Stimulated activated CD4-positive, alpha-beta T cell treated with anti-CD3 and anti-CD28 coated beads, Interleukin-1b, Interleukin-23, amount 100 ng/mL, for 1 hour (primary cell): ENCODE data around the gene FBXO11.
A peak's percentile ranks its signal among the peaks of the same experiment; 100 is the strongest.

ENCODE experiments used
- DNase-seq, 2 donors: peaks; one replicate each; pipeline ENCODE4 v3.0.0-alpha.2; 2020; ENCODE audit warnings: low read depth in 2 of 2

The FBXO11 gene

GRCh38 chr2:47783486-47784351, 122.6 kb downstream of the FBXO11 start:
- peak; percentile 27 to 35 for DNase-seq

GRCh38 chr2:47782671-47783485, 123.4 kb downstream of the FBXO11 start, which contains the start of gene MSH6:
Gene MSH6 (plus strand): TSS chr2:47783145. CDS start chr2:47783234, 89 bp downstream.
- peak; percentile 70 to 75 for DNase-seq

- no peak for DNase-seq
Measured at GRCh38 chr2:47782381-47782670, 124.0 kb downstream of the FBXO11 start.

DNA sequence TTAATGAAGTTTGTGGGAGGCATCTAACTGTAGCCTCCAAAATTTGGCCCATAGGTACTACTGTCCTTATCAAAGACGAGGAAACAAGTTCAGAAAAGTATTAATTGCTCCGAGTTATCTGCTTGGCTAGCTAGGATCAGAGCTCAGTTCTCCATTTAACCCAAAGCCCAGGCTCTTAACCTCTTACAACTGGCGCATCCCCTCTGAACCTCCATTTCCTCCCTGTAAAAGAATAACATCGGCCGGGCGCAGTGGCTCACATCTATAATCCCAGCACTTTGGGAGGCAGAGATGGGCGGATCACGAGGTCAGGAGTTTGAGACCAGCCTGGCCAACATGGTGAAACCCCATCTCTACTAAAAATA, 126.9 kb downstream of the FBXO11 start:
- DNase-seq, result no peak

DNA sequence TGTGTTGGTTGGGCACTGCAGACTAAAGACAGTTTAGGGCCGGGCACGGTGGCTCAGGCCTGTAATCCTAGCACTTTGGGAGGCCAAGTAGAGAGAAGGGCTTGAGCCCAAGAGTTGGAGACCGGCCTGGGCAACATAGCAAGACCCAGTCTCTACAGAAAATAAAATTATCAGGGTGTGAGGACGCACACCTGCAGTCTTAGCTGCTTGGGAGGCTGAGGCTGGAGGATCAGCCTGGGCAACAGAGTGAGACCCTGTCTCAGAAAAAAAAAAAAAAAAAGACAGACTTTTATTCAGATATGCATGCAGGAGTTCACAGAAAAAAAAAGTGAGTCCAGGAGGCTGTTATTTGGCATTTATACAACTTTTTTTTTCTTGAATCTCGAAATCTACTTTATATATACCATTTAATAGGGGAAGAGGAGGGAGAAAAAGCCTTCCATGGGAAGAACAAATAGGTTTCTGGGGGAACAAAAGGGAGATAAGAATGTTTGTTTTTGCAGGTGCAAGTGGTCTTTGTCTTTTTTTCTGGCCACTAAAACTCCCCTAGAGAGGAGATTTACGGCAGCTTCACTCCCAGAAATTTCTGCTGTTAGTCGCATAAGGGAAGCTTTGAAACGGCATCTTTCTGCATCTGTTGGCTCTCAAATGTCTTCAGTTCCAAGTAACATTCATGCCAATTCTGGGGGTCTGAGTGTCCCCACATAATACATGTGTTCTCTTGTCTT, 127.4 kb downstream of the FBXO11 start:
- no peak for DNase-seq

DNA sequence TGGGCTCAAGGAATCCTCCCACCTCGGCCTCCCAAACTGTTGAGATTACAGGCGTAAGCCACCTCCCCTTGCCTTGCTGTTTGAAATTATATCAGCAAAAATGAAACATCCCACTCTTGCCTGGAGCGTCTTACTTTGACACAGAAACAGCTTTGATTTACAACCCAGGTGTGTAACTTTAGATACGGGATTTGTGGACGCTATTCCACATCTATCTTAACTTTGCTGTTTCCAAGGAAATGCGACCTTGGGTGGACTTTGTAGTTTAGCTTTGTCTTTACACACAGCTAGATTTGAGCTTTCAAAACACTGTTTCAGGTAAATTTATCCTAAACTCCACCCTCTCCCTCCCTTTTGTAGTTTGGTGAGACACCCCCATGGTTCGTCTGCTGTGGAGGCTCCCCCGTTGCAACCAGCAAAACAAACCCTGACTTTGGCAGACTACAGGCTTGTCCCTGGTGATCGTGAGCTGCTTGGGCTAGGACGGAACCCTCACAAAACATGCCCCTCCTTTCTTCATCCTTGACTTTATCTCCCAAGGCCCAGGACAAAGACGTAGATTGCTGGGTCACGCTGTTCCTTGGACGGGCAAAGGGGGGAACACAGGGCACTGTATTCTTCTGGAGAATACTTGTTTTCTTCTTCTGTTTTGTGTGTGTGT, 128.9 kb downstream of the FBXO11 start:
- DNase-seq, result no peak

DNA sequence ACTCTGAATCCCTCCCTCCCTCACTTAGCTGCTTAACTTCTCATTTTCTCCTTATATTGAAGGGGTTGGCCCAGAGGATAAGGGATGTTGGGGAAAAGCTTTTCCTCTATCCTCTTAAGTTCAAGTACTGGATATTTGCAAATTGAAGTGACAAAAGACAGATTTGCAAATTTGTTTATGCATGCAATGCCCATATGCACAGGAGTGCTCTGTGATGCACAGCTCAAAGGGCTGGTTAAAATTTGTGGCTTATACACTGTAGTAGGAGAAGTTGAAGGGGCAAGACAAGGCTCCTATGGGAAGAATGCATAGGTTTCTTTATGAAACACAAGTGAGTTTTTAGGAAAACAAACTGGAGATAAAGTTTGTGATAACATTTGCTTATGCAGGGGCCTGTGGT, 131.7 kb downstream of the FBXO11 start:
- DNase-seq, result no peak

- DNase-seq, result no peak
Measured at GRCh38 chr2:47772343-47772742, 134.0 kb downstream of the FBXO11 start.

DNA sequence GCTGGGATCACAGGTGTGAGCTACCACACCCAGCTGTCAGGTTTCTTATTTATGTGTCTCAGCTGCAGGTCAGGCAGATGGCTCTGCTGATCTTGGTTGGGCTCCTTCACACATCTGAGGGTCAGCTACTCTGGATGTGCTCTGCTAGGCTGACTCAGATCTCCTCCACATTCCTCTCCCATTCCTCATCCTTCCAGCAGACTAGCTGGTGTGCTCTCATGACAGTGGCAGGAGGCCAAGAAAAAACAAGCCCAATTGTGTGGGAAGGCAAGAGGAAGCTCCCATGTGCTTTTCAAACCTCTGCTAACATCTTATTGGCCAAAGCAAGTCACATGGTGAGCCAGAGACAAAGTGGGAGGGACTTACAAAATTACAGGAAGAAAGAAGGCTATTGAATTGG, 135.1 kb downstream of the FBXO11 start:
- no peak for DNase-seq

GRCh38 chr2:47769318-47769717, 137.0 kb downstream of the FBXO11 start:
- DNase-seq, result no peak

- DNase-seq, result peak; percentile 37 to 60
Measured at GRCh38 chr2:47767880-47768609, 138.3 kb downstream of the FBXO11 start.

GRCh38 chr2:47767497-47767844, 138.8 kb downstream of the FBXO11 start:
- DNase-seq, result no peak

GRCh38 chr2:47751856-47752414, 154.4 kb downstream of the FBXO11 start:
- no peak for DNase-seq

- no peak for DNase-seq
Measured at GRCh38 chr2:47747878-47748277, 158.4 kb downstream of the FBXO11 start.

DNA sequence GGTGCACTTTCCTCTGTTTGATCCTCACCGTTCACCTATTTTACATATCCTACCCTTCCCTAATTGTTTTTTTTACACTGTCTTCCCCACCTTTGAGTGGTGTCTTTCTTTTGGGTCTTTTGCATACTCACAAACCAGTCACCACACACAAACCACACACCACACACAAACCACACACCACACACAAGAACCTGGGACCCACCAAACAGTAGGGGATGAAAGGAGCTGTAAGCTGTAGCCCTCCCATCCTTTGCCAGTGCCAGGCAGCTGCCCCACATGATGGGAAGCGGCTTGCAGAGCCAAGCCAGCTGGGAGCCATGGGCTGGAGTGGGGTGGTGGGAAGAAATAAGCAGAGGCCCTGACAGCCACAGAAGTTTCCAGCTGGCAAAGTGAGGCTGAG, 162.2 kb downstream of the FBXO11 start:
- DNase-seq, result no peak

- no peak for DNase-seq
Measured at GRCh38 chr2:47741637-47742036, 164.7 kb downstream of the FBXO11 start.

DNA sequence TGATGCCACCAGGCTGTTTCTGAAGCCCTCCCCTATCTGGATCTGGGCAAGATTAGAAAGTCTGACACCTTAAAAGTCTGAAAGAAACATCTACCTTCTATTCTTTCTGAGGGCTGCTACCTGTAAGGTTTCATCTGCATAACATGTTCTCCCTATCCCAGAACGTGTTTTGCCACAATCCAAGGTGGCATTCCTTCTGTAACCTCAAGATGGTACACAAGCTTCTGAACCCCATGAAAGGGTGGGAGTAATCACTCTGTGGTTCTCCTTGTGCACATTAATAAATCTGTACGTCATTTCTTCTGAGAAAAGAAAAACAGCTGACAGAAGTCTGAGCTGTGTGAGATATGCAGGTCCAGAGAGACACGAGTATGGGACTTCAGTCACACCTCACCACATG, 165.2 kb downstream of the FBXO11 start:
- no peak for DNase-seq
